BLaER1 (cell line): ENCODE data around the gene INPP5A.
"Not testable (repeated sequence)": the region's sequence is repeated elsewhere in the genome, so short reads cannot be mapped to it uniquely, and the experiment has no call there.

Experiments used
- H3K27ac ChIP-seq: shearing (Covaris generic); formaldehyde crosslinking; 2 replicates; pipeline ENCODE4 v1.8.1; 2022
- H3K27me3 ChIP-seq: shearing (Covaris generic); formaldehyde crosslinking; 2 replicates; pipeline ENCODE4 v1.8.1; 2022
- H3K36me3 ChIP-seq: shearing (Covaris generic); formaldehyde crosslinking; 2 replicates; pipeline ENCODE4 v1.8.1; 2022
- H3K4me1 ChIP-seq: shearing (Covaris generic); formaldehyde crosslinking; 2 replicates; pipeline ENCODE4 v1.8.1; 2022
- H3K4me2 ChIP-seq: shearing (Covaris generic); formaldehyde crosslinking; 2 replicates; pipeline ENCODE4 v1.8.1; 2022
- H3K4me3 ChIP-seq: shearing (Covaris generic); formaldehyde crosslinking; 2 replicates; pipeline ENCODE4 v1.8.1; 2022
- H3K9ac ChIP-seq: shearing (Covaris generic); formaldehyde crosslinking; 2 replicates; pipeline ENCODE4 v1.8.1; 2022
- H3K9me3 ChIP-seq: shearing (Covaris generic); formaldehyde crosslinking; 2 replicates; pipeline ENCODE4 v1.8.1; 2022
- H4K20me1 ChIP-seq: shearing (Covaris generic); formaldehyde crosslinking; 2 replicates; pipeline ENCODE4 v1.8.1; 2022
- Cebpa-rat ChIP-seq: shearing (Covaris generic); IDR thresholded peaks from 2 replicates; pipeline ENCODE4 v1.8.1; 2022

The INPP5A gene

GRCh38 chr10:132700156-132701098, 162.8 kb downstream of the INPP5A start:
- H3K4me1 ChIP-seq = peaks cover 39% of the 10 kb centered on the region
- peaks cover 35% of the 10 kb centered on the region for H3K36me3 ChIP-seq
- H3K4me2 ChIP-seq = peak overlapping the region; percentile 78
- no peaks in the 10 kb centered on the region for H3K27me3 ChIP-seq
- H3K27ac ChIP-seq = peak overlapping the region; percentile 61
- peaks cover 6% of the 10 kb centered on the region for H3K9me3 ChIP-seq
- no peak overlapping the region for H3K4me3 ChIP-seq
- TF ChIP-seq Cebpa-rat = no peak
- H4K20me1 ChIP-seq = peaks cover 55% of the 10 kb centered on the region
- H3K9ac ChIP-seq = peak overlapping the region; percentile 25; the same call in 1 of the 2 replicates

DNA sequence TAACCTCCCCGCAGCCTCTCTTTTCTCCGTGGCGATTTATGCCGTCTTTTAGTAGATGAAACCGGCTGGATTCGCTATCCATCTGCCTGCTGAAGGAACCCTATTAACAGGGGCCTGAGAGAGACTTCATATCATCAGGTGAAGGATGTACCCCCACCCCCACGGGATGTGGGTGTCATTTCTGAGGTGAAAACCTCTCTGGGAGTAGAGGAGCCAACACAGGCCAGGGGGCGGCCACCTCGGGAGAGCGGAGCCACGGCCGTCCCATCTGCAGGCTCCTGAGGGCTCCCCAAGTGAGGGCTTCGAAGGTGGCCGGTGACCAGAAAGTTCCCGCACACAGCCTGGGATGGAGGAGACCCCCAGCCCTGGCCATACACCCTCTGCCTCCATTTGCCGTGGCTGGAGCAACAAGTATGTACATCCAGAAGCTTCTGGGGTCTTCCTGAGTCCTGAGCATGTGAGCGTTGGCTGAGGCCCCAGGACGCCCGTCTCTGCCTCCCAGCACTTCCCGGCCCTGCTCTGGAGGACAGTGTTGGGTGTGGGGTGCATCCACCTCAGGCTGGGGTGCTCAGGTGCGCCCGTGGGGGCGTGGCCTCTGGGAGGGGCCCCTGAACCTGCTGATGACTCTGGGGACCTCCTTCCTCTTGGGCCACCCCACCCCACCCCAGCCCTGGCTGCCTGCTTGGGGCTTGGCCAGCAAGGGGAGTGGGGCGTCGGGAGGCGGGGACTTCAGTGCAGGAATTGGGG, 163.7 kb downstream of the INPP5A start:
- no peak overlapping the region; the same call in 1 of the 2 replicates for H3K9ac ChIP-seq
- no peak overlapping the region for H3K27ac ChIP-seq
- H4K20me1 ChIP-seq = peaks cover 49% of the 10 kb centered on the region
- peaks cover 44% of the 10 kb centered on the region for H3K36me3 ChIP-seq
- H3K9me3 ChIP-seq = peaks cover 15% of the 10 kb centered on the region
- H3K4me2 ChIP-seq = peak overlapping the region; percentile 78
- no peaks in the 10 kb centered on the region for H3K27me3 ChIP-seq
- TF ChIP-seq Cebpa-rat = no peak
- no peak overlapping the region for H3K4me3 ChIP-seq
- peaks cover 39% of the 10 kb centered on the region for H3K4me1 ChIP-seq

- TF ChIP-seq Cebpa-rat = no peak
- no peak overlapping the region for H3K4me3 ChIP-seq
- H4K20me1 ChIP-seq = peaks cover 46% of the 10 kb centered on the region
- peaks cover 42% of the 10 kb centered on the region for H3K36me3 ChIP-seq
- H3K9ac ChIP-seq = no peak overlapping the region
- H3K4me1 ChIP-seq = peaks cover 45% of the 10 kb centered on the region
- H3K4me2 ChIP-seq = peak overlapping the region; percentile 78
- peaks cover 19% of the 10 kb centered on the region for H3K9me3 ChIP-seq
- no peak overlapping the region for H3K27ac ChIP-seq
- no peaks in the 10 kb centered on the region for H3K27me3 ChIP-seq
Measured at GRCh38 chr10:132701846-132702190, 164.2 kb downstream of the INPP5A start.

DNA sequence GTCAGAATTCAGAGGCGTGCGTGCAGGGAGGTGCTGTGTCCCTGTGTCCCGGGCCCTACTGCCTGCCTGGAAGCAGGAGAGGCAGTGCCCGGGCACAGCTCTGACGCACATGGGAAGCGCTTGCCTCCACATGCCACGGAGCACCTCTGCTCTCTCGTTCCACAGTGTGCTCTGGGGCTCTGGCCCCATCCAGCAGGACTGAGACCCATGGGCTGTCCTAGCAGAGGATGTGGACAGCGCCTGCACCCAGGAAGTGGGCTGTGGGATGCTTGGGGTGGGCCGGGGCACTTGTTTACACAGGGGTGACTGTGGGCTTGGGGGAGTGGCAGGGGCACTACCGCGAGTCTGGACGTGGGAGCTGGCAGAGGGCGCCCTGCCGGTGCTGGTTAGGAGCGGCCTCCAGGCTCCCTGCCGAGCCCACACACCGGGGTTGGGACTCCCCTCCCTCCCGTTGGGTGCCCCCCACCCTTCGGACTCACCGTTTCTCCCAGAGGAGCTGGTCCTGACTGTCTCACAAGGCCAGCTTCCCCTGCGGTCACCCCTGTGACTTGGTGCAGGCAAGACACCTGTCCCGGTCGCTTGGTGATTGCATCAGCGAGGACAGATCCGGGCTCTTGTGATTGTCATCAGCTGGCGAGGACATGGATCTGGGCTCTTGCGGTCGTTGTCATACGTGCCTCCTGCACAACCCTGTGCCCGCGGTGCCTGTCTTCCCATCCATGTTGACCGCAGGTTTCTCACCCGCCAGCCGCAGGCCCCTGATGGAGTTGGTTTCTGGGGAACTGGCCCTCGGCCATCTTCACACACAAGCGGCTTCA, 165.2 kb downstream of the INPP5A start:
- peaks cover 35% of the 10 kb centered on the region for H3K36me3 ChIP-seq

GRCh38 chr10:132703419-132704007, 165.9 kb downstream of the INPP5A start:
- no peak overlapping the region for H3K4me2 ChIP-seq
- no peak overlapping the region for H3K27ac ChIP-seq
- H3K4me1 ChIP-seq = peaks cover 61% of the 10 kb centered on the region
- H3K9ac ChIP-seq = no peak overlapping the region
- no peaks in the 10 kb centered on the region for H3K27me3 ChIP-seq
- peaks cover 46% of the 10 kb centered on the region for H4K20me1 ChIP-seq
- no peak overlapping the region for H3K4me3 ChIP-seq
- H3K9me3 ChIP-seq = peaks cover 19% of the 10 kb centered on the region
- peaks cover 30% of the 10 kb centered on the region for H3K36me3 ChIP-seq
- no peak for TF ChIP-seq Cebpa-rat

More for the DNA sequence above, 165.2 kb downstream of the INPP5A start:
- peaks cover 54% of the 10 kb centered on the region for H3K4me1 ChIP-seq
- no peak overlapping the region for H3K4me3 ChIP-seq
- no peaks in the 10 kb centered on the region for H3K27me3 ChIP-seq
- no peak overlapping the region for H3K9ac ChIP-seq
- H3K4me2 ChIP-seq = no peak overlapping the region
- no peak overlapping the region for H3K27ac ChIP-seq
- H3K9me3 ChIP-seq = peaks cover 19% of the 10 kb centered on the region
- H4K20me1 ChIP-seq = peaks cover 46% of the 10 kb centered on the region
- TF ChIP-seq Cebpa-rat = no peak

DNA sequence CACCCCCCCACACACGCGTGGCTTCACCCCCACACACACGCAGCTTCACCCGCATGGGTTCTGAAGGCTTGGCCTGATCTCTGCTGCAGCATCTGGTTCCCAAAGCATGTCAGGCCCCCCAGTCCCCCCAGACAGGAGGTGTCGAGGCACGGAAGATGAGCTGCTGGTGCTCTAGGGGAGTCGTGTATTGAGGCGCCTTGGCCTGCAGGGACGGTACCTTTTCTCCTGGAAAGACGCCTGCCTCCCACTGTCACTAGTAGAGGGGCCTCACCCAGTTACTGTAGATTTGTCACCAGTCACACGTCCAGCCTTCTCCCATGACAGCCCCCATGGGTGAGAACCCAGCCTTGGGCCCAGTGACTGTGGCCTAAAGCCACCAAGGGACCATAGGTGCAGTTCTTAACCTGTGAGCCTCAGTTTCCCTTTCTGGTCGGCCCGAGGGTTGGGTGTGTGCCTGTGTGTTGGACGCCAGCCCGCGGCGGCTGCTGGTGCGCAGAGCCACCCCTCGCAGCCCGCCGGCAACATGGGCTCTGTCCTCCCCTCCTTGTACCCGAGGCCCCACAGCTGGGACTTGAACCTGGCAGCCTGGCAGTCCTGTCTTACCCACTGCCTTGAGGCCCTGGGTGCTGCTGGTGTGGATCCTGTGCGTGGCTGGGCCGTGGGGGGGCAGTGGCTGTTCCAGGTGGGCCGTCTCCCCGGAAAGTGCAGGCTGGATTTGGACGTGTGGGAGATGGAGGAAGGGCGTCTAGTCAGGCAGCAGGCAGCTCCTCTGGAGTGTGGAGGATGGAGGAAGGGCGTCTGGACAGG, 166.6 kb downstream of the INPP5A start:
- no peaks in the 10 kb centered on the region for H3K27me3 ChIP-seq
- H3K36me3 ChIP-seq = peaks cover 27% of the 10 kb centered on the region
- H3K4me1 ChIP-seq = peaks cover 68% of the 10 kb centered on the region
- H3K9ac ChIP-seq = no peak overlapping the region
- H3K27ac ChIP-seq = no peak overlapping the region
- no peak overlapping the region for H3K4me2 ChIP-seq
- peaks cover 46% of the 10 kb centered on the region for H4K20me1 ChIP-seq
- H3K4me3 ChIP-seq = no peak overlapping the region
- no peak for TF ChIP-seq Cebpa-rat
- peaks cover 19% of the 10 kb centered on the region for H3K9me3 ChIP-seq

DNA sequence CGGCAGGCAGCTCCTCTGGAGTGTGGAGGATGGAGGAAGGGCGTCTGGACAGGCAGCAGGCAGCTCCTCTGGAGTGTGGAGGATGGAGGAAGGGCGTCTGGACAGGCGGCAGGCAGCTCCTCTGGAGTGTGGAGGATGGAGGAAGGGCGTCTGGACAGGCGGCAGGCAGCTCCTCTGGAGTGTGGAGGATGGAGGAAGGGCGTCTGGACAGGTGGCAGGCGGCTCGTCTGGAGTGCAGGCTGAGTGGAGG, 167.2 kb downstream of the INPP5A start:
- not testable (repeated sequence) for H3K4me3 ChIP-seq, H3K9ac ChIP-seq, H3K27ac ChIP-seq, H3K4me2 ChIP-seq, H3K27me3 ChIP-seq
- peaks cover 69% of the 10 kb centered on the region for H3K4me1 ChIP-seq
- peaks cover 19% of the 10 kb centered on the region for H3K9me3 ChIP-seq
- peaks cover 27% of the 10 kb centered on the region for H3K36me3 ChIP-seq
- peaks cover 47% of the 10 kb centered on the region for H4K20me1 ChIP-seq

DNA sequence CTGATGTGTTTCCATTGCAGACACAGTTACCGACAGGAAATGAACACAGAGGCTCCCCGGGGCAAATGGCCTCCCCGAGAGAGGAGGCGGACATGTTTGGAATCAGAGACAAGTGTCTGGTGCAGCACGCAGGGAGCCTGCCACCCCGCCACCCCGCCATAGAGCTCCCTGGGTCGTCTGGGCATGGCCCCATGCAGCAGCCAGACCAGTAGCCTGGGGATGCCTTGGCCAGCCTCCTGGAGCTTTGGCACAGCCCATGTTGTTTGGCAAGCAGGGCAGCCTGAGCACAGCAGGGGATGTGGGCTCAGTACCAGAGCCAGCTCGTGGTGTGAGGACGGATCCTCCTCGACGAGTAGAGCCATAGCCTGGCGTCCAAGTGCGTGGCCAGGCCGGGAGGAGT, 167.6 kb downstream of the INPP5A start:
- Histone ChIP-seq H3K9me3 (peaks cover 19% of the 10 kb centered on the region), H3K4me3 (0 out of 2 replicates have a peak overlapping the region, but pooled peaks have one; percentile 3), H3K4me2 (no peak overlapping the region), H3K27me3 (no peaks in the 10 kb centered on the region), H3K9ac (no peak overlapping the region), H3K36me3 (peaks cover 27% of the 10 kb centered on the region), H3K4me1 (peaks cover 68% of the 10 kb centered on the region), H3K27ac (no peak overlapping the region), H4K20me1 (peaks cover 47% of the 10 kb centered on the region)
- no peak for TF ChIP-seq Cebpa-rat

GRCh38 chr10:132705943-132706342, 168.4 kb downstream of the INPP5A start:
- Histone ChIP-seq H3K4me1 (peaks cover 60% of the 10 kb centered on the region), H3K4me2 (no peak overlapping the region)

More at GRCh38 chr10:132705943-132706342, 168.4 kb downstream of the INPP5A start:
- Histone ChIP-seq H3K9ac (no peak overlapping the region), H3K27me3 (no peaks in the 10 kb centered on the region), H3K27ac (no peak overlapping the region), H3K36me3 (peaks cover 29% of the 10 kb centered on the region), H4K20me1 (peaks cover 43% of the 10 kb centered on the region), H3K9me3 (peaks cover 19% of the 10 kb centered on the region), H3K4me3 (no peak overlapping the region)
- TF ChIP-seq Cebpa-rat = no peak
